ENCODE results near the gene EYS. TPM values are rescaled to one million over a fixed set of nuclear protein-coding genes. Genes with fewer than 3 reads are reported as not detected.

The EYS gene
- total and polyA plus RNA-seq, 2 of the 8 experiments (the other 6 are each of a cell fraction or from before 2014, with no cell fraction given): 0.05 to 0.13 TPM

- TF ChIP-seq ATF2 (IDR thresholded peaks at IDR 0.05; ENCODE audit: low read length) (no peak), GTF2F1 (IDR thresholded peaks at IDR 0.05; ENCODE audit: borderline replicate concordance, low read depth, low read length) (no peak)
Observed at GRCh38 chr6:64000818-64001491, 1706.1 kb downstream of the EYS start (continued).

All from H1 (cell line).